HG02973 (cell line): Measurements from ENCODE around the gene EEF1G.
"Not testable (repeated sequence)": the region's sequence is repeated elsewhere in the genome, so short reads cannot be mapped to it uniquely, and the experiment has no call there.

Experiments used
- ATAC-seq: cut with Tn5 transposase; IDR thresholded peaks from one replicate; pipeline ENCODE4 v1.9.1; 2021; ENCODE audit warnings: moderate library complexity; ENCODE audit not compliant: unreplicated experiment

The EEF1G gene

DNA sequence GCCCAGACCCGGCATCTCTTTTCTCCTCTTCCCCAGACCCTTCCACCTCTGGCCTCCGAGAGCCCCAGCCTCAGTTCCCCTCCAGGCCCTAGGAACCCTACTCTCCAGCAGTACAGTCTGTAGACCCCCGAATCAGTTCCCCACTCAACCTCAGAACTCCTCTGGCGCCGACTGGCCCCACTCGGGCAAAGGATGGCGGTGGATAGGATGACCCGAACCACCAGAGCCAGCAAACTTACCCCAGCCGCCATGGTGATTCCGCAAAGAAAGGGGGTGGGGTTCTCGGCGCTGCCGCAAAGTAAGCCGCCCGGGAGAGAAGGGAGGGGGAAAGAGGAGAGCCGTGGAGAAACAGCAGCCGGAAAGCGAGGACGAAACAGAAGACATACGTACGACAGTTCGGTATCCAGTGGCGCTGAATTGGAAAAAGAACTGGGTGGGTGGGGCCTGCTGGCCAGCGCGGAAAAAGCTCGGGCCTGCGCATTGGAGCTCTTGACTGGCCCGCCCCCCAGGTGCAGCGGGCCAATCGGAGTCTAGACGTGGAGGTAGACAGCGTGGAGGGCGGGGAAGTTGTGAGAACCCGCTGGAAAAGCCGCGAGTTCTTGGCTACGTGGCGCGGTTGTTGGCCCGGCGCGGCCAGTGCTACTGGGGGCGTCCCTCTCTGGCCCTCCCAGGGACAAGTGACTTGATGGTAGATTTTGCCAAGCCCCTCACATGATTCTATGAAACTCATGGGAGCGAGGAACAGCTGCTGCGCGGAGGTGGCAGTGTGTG lies at the start of gene EEF1G:
TSS of gene EEF1G (minus strand) at position 300 of the 771 bp plus-strand sequence. CDS start at position 251, 49 bp downstream.
- ATAC-seq = peak; percentile 76

DNA sequence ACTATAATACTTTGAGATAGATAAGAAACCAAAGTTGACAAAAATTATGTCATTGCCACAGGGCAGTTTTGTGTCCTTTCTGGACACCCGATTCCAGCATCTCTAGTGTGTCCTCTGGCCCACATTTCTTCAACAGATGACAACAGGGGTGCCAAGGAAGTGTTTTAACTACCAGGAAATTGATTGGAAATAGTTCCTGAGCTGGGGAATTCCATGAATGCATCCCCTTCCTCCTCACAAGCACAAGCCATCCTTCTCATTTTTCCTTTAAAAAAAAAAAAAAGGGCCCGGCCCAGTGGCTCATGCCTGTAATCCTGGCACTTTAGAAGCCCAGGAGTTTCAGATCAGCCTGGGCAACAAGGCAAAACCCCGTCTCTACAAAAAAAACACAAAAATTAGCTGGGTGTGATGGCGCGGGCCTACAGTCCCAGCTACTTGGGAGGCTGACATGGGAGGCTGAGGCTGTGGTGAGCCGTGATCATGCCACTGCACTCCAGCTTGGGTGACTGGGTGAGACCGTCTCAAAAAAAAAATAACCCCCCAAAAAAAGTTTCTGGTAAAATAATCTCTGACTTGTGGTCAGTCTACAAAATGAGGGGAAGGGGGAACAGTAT lies 48.9 kb upstream of the EEF1G start:
- ATAC-seq = no peak

GRCh38 chr11:62621567-62622470 lies 48.1 kb upstream of the EEF1G start, which contains the start of gene B3GAT3:
B3GAT3 (minus strand) TSS chr11:62621986; CDS start chr11:62621947, 39 bp downstream.
- peak; percentile 88 for ATAC-seq

DNA sequence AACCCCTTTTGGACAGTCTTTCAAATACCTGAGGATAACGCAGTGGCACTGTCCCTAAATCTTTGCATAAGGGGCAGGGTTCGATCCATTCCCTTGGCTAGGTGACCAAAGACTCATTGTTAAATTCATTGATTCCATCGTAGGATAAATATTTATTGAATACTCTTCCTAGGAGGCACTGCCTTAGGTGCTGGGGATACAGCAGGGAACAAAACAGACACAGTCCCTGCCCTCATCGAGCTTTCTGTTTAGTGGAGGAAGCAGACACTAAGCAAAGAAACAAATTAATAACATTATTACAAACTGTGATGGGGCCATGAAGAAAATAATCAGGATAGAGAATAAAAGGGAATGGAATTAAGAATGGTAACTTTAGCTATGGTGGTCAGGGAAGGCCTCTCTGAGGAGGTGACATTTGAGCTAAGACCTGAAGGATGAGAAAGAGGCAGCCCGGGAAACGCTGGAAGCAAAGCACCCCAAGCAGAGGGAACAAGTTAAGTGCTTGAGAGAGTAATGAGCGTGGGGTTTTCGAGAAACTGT lies 47.4 kb upstream of the EEF1G start:
- no peak for ATAC-seq

- ATAC-seq = not testable (repeated sequence)
Measured at GRCh38 chr11:62616957-62617356, 43.3 kb upstream of the EEF1G start.

DNA sequence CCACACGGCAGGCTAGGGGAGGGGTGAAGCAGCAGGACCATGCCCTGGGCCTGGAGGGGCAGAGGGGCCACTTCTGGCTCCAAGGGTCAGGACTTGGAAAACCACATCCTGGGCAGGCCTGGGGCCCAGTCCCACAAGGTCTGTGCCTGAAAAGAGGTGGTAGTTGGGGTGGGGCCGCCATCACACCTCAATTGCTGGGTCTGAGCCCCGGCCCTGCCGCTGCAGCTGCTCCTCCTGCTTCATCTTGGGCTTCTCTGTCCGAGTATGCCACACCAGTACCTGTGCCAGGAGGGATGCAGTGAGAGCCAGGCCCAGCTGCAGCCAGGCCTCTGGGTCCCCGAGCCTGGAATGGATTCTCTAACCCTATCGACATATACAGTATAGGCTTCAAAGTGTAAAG lies 41.8 kb upstream of the EEF1G start:
- no peak for ATAC-seq

DNA sequence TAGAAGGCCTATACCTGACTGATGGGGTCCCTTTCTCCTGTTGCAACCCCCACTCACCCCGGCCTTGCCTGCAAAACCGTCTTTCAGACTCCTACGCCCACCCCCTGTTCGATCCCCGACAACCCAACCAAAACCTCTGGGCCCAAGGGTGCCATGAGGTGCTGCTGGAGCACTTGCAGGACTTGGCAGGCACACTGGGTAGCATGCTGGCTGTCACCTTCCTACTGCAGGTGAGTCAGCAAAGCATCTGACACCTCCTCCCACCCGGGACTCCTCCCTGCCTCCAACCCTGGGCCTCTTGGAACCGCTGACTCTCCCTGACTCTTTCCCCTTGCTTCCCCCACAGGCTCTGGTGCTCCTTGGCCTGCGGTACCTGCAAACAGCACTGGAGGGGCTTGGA lies 40.6 kb upstream of the EEF1G start:
- ATAC-seq = no peak

DNA sequence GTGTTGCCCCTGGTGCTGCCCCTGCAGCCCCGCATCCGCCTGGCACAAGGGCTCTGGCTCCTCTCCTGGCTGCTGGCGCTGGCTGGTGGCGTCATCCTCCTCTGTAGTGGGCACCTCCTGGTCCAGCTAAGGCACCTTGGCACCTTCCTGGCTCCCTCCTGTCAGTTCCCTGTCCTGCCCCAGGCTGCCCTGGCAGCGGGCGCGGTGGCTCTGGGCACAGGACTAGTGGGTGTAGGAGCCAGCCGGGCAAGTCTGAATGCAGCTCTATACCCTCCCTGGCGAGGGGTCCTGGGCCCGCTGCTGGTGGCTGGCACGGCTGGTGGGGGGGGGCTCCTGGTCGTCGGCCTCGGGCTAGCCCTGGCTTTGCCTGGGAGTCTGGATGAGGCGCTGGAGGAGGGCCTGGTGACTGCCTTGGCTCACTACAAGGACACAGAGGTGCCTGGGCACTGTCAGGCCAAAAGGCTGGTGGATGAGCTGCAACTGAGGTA lies 39.6 kb upstream of the EEF1G start:
- no peak for ATAC-seq

- peak; percentile 57 for ATAC-seq
Measured at GRCh38 chr11:62612366-62613290, 38.9 kb upstream of the EEF1G start, which contains the start of the genes EML3 and ROM1. EML3 (minus strand) TSS chr11:62612775; CDS start chr11:62612457, 318 bp downstream. ROM1 (plus strand) TSS chr11:62613257; CDS start chr11:62613282, 25 bp downstream.

DNA sequence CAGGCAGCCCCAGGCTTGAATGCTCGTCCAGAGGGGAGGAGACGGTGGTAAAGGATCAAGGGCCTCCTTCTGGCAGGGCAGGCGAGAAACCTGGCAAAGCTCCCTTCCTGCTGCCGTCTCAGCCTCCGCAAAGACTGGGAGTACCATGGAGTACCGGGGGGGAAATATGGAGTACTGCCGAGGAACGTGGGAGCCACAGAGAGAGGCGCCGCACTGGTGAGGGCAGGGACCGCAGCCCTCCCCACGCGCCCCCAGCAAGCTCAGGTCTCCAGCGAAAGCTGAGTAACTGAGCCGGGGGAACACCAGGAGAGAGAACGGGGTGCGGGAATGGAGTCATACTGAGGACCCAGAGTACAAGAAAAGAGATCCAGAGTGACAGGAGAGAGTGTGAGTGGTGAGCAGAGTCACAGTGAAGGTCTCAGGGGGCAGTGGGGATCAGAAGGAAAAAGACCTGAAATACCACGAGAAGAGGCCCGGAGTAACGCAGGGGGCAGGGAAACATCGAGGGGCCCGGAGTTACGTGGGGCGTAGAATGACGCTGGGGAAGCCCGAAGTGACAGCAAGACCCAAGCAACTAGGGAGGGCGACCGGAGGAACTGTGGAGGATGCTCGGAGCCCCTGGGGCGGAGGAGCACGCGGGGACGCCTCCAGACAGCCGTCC lies 38.1 kb upstream of the EEF1G start:
- ATAC-seq = peak; percentile 19

GRCh38 chr11:62610814-62611704 lies 37.4 kb upstream of the EEF1G start:
- no peak for ATAC-seq

GRCh38 chr11:62610403-62610802 lies 36.7 kb upstream of the EEF1G start:
- ATAC-seq = no peak

GRCh38 chr11:62608776-62609175 lies 35.1 kb upstream of the EEF1G start:
- ATAC-seq = no peak

DNA sequence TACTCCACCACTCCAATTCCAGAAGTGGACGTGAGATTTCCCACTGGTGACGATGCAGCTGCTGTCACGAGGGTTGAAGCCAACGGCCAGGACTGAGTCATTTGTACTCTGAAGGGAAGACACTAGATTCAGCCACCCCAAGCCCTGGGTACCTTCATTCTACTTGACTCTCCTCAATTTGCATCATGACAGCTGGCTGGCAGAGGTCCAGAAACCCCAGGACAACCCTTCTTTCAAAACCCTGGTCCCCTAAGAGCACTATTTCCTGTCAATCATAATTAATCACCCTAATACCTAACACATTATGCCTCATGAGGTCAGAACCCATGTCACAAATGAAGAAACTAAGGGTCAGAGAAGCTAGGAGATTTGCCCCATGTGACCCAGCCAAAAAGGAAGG lies 34.0 kb upstream of the EEF1G start:
- no peak for ATAC-seq

- no peak for ATAC-seq
Measured at GRCh38 chr11:62605902-62606301, 32.2 kb upstream of the EEF1G start.

- ATAC-seq = no peak
Measured at GRCh38 chr11:62605467-62605866, 31.8 kb upstream of the EEF1G start.

DNA sequence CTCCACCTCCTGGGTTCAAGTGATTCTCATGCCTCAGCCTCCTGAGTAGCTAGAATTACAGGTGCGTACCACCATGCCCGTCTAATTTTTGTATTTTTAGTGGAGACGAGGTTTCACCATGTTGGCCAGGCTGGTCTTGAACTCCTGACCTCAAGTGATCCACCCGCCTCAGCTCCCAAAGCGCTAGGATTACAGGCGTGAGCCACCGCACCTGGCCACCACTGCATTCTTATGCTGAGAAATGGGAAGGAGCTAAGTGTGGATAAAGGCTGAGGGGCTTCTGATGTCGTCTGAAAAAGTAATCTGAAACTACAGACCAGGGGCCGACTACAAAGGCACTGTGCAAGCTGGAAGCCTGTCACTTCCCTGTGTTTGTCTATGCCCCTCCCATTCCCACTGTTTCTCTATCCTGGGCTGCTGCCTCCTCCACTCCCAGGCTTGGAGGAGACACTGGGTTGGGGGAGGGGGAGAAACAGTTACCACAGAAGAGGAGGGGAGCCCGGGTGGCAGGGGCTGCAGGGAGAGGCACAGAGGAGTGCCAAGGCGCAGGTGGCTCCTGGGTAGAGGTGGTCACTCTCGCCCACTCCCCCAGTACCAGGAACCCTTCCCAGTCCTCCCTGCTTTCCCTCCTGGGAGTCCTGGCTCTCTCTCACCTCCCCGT lies 30.9 kb upstream of the EEF1G start:
- ATAC-seq = no peak
